PC-9 (cell line): Measurements from ENCODE around the gene TNFRSF1B.

Source experiments
- CTCF ChIP-seq: fragments of 200-600 bp; sonication (generic); conservative IDR thresholded peaks from 2 replicates; pipeline ENCODE4 v1.6.1; 2017; ENCODE audit warnings: mixed run types, antibody characterized with exemption, mild to moderate bottlenecking, moderate library complexity
- EZH2 ChIP-seq: fragments of 200-600 bp; sonication (generic); IDR thresholded peaks from 2 replicates; pipeline ENCODE4 v1.8.0; 2017; ENCODE audit warnings: antibody characterized with exemption, low read depth

- TF ChIP-seq CTCF = no peak
- TF ChIP-seq EZH2 = no peak
These were observed 6.9 kb downstream of the TNFRSF1B start for GRCh38 chr1:12173631-12174121.
